Naive B cell (primary cell): ENCODE results near the gene NRG3. TPM values are rescaled to one million over a fixed set of nuclear protein-coding genes. Genes with fewer than 3 reads are reported as not detected.
A peak's percentile ranks its signal among the peaks of the same experiment; 100 is the strongest.

Source experiments
- ATAC-seq, 2 donors: fragments of 150-1000 bp; cut with Tn5 transposase; 2 replicates each; pipeline ENCODE4 v1.10.0; 2021; ENCODE audit warnings: low read depth in 2 of 2, mild to moderate bottlenecking in 2 of 2, moderate library complexity in 2 of 2
- DNase-seq: peaks from one replicate; pipeline ENCODE4 v3.0.0; 2022
- H3K27ac Mint-ChIP-seq, 6 donors: one replicate each; pipeline ENCODE4 v1.8.0; 2020 to 2022; ENCODE audit warnings: mild to moderate bottlenecking in 6 of 6, mixed read lengths in 6 of 6, moderate library complexity in 5 of 6, inconsistent platforms in 2 of 6
- H3K27me3 Mint-ChIP-seq, 3 donors: one replicate each; pipeline ENCODE4 v1.8.0; 2021 to 2022; ENCODE audit warnings: mixed read lengths in 3 of 3, mild to moderate bottlenecking in 1 of 3
- H3K36me3 Mint-ChIP-seq, 2 donors: one replicate each; pipeline ENCODE4 v1.8.0; 2020 to 2022; ENCODE audit warnings: mixed read lengths in 2 of 2, inconsistent platforms in 1 of 2, mild to moderate bottlenecking in 1 of 2
- H3K4me1 Mint-ChIP-seq, 3 donors: one replicate each; pipeline ENCODE4 v1.8.0; 2020 to 2022; ENCODE audit warnings: mixed read lengths in 3 of 3, inconsistent platforms in 1 of 3, mild to moderate bottlenecking in 1 of 3, moderate library complexity in 1 of 3
- H3K4me3 Mint-ChIP-seq, 8 donors: one replicate each; pipeline ENCODE4 v1.8.0; 2020 to 2022; ENCODE audit warnings: mild to moderate bottlenecking in 8 of 8, mixed read lengths in 8 of 8, moderate library complexity in 8 of 8, inconsistent platforms in 2 of 8
- H3K9me3 Mint-ChIP-seq, 7 donors: one replicate each; pipeline ENCODE4 v1.8.0; 2020 to 2022; ENCODE audit warnings: mixed read lengths in 7 of 7, mild to moderate bottlenecking in 5 of 7, inconsistent platforms in 2 of 7, moderate library complexity in 1 of 7
- polyA plus RNA-seq, 6 donors: library from polyadenylated mRNA; unstranded; fragments of 300-500 nt; fragmentation: Illumina TruSeq; gene quantifications; one replicate each; pipeline ENCODE4 v1.2.3, GENCODE V29; 2021; ENCODE audit warnings: low read depth in 6 of 6

Gene NRG3
- polyA plus RNA-seq, 6 donors from 2014 or later = not detected

GRCh38 chr10:82392533-82392932 lies 517.5 kb downstream of the NRG3 start:
- H3K9me3 Mint-ChIP-seq = peaks cover 0 to 9% (median 0%) of the 10 kb centered on the region in 7 donors
- ATAC-seq = no peak
- no peak overlapping the region for H3K4me3 Mint-ChIP-seq
- H3K27ac Mint-ChIP-seq = no peak overlapping the region
- H3K27me3 Mint-ChIP-seq = no peaks in the 10 kb centered on the region
- H3K4me1 Mint-ChIP-seq = no peaks in the 10 kb centered on the region
- no peak for DNase-seq
- H3K36me3 Mint-ChIP-seq = no peaks in the 10 kb centered on the region

GRCh38 chr10:82394122-82394521 lies 519.1 kb downstream of the NRG3 start:
- H3K27me3 Mint-ChIP-seq = no peaks in the 10 kb centered on the region
- no peak for ATAC-seq
- no peak overlapping the region for H3K4me3 Mint-ChIP-seq
- DNase-seq = no peak
- no peak overlapping the region for H3K27ac Mint-ChIP-seq
- H3K36me3 Mint-ChIP-seq = no peaks in the 10 kb centered on the region
- H3K9me3 Mint-ChIP-seq = peaks cover 0 to 9% (median 2%) of the 10 kb centered on the region in 7 donors
- no peaks in the 10 kb centered on the region for H3K4me1 Mint-ChIP-seq

- Mint-ChIP-seq H3K4me3 (no peak overlapping the region), H3K27me3 (no peaks in the 10 kb centered on the region), H3K36me3 (no peaks in the 10 kb centered on the region), H3K4me1 (no peaks in the 10 kb centered on the region), H3K9me3 (peaks cover 0 to 9% (median 2%) of the 10 kb centered on the region in 7 donors), H3K27ac (no peak overlapping the region)
- ATAC-seq = no peak
- no peak for DNase-seq
Observed at GRCh38 chr10:82394987-82395386, 520.0 kb downstream of the NRG3 start.

DNA sequence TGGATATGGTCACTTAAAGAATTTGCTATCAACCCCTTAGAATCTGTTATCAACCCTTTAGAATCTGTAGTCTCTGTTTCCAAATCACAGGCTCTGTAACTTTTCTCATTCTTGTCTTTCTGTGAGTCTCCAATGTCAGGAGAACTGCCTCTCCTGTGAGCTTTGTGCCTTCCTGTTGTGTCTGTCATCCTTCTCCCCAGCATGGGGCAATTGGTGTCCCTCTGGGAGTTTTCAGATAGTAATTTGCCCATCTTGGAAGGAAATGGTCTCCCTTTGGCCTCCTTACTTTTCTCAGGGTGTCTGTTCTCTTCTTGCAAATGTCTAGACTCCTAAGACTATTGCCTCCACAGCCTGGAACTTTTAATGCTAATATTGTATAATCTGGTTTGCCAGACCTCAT lies 521.9 kb downstream of the NRG3 start:
- no peaks in the 10 kb centered on the region for H3K4me1 Mint-ChIP-seq
- no peaks in the 10 kb centered on the region for H3K27me3 Mint-ChIP-seq
- ATAC-seq (no peak), DNase-seq (no peak)
- peaks cover 0 to 4% (median 2%) of the 10 kb centered on the region in 7 donors for H3K9me3 Mint-ChIP-seq
- no peaks in the 10 kb centered on the region for H3K36me3 Mint-ChIP-seq
- H3K4me3 Mint-ChIP-seq = no peak overlapping the region
- no peak overlapping the region for H3K27ac Mint-ChIP-seq

DNA sequence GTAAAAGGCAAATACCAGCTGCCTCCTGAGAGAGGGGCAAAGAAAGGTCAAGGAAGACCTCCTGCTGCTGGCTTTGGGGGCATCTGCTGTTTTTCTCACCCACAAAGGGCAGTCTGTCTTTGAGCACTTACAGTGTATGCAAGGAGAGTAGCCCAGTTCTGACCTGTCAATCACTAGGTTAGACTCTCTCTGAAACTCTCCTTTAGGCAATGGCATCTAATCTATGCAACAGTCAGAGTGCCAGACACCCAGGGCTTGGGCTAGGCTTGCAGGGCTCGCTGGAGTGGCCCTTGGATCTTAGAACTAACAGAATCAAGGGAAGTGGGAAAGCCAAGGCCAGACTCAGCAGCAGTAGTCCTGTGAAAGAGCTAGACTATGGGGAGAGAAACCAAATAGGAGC lies 522.9 kb downstream of the NRG3 start:
- H3K9me3 Mint-ChIP-seq = peaks cover 0 to 4% (median 0%) of the 10 kb centered on the region in 7 donors
- H3K4me1 Mint-ChIP-seq = no peaks in the 10 kb centered on the region
- H3K4me3 Mint-ChIP-seq = no peak overlapping the region
- H3K36me3 Mint-ChIP-seq = no peaks in the 10 kb centered on the region
- no peaks in the 10 kb centered on the region for H3K27me3 Mint-ChIP-seq
- ATAC-seq (no peak), DNase-seq (no peak)
- no peak overlapping the region for H3K27ac Mint-ChIP-seq

- ATAC-seq = no peak
Observed at GRCh38 chr10:82399850-82400249, 524.9 kb downstream of the NRG3 start.

GRCh38 chr10:82400841-82401240 lies 525.8 kb downstream of the NRG3 start:
- H3K36me3 Mint-ChIP-seq = no peaks in the 10 kb centered on the region
- peaks cover 0 to 5% (median 2%) of the 10 kb centered on the region in 7 donors for H3K9me3 Mint-ChIP-seq
- no peak overlapping the region for H3K27ac Mint-ChIP-seq
- peaks cover 0 to 4% (median 0%) of the 10 kb centered on the region in 3 donors for H3K4me1 Mint-ChIP-seq
- no peak overlapping the region for H3K4me3 Mint-ChIP-seq
- no peak for ATAC-seq
- no peak for DNase-seq
- H3K27me3 Mint-ChIP-seq = no peaks in the 10 kb centered on the region

More at GRCh38 chr10:82399850-82400249, 524.9 kb downstream of the NRG3 start:
- H3K9me3 Mint-ChIP-seq = peaks cover 0 to 5% (median 0%) of the 10 kb centered on the region in 7 donors
- H3K4me3 Mint-ChIP-seq = no peak overlapping the region
- no peak for DNase-seq
- no peak overlapping the region for H3K27ac Mint-ChIP-seq
- no peaks in the 10 kb centered on the region for H3K27me3 Mint-ChIP-seq
- H3K36me3 Mint-ChIP-seq = no peaks in the 10 kb centered on the region
- peaks cover 0 to under 1% (median 0%) of the 10 kb centered on the region in 3 donors for H3K4me1 Mint-ChIP-seq

DNA sequence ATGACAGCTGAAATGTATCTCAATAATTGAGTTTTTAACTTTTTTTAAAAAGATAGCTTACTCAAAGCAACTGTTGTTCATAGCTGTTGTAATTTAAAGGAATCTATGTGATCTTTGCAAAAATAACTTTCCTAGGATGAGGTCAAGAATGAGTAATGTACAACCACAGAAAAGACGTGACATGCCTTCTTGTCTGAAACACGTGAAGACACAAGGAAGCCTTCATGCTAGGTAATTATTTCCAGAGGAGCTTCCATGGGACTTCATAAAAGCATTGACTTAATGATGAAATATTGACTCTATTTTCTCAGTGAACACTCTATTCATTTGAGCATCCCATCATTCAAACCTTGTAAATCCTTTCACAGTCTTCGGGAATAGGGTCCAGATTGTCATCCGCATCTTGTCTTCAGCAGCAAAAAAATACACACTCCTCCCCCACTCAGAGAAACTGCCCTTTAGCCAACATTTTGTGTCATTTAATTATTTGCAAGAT lies 528.0 kb downstream of the NRG3 start:
- Mint-ChIP-seq H3K36me3 (no peaks in the 10 kb centered on the region), H3K4me3 (no peak overlapping the region), H3K9me3 (peaks cover 0 to 8% (median 2%) of the 10 kb centered on the region in 7 donors), H3K27ac (no peak overlapping the region), H3K4me1 (peaks cover 0 to 4% (median 0%) of the 10 kb centered on the region in 3 donors), H3K27me3 (no peaks in the 10 kb centered on the region)
- ATAC-seq (no peak), DNase-seq (no peak)

- ATAC-seq = no peak
- Mint-ChIP-seq H3K27ac (peak overlapping the region in 1 of 6 donors; percentile 23), H3K9me3 (peaks cover 0 to 9% (median 2%) of the 10 kb centered on the region in 7 donors), H3K4me1 (peaks cover 0 to 4% (median 0%) of the 10 kb centered on the region in 3 donors), H3K36me3 (no peaks in the 10 kb centered on the region), H3K4me3 (no peak overlapping the region), H3K27me3 (no peaks in the 10 kb centered on the region)
- DNase-seq = no peak
Observed at GRCh38 chr10:82409671-82410070, 534.7 kb downstream of the NRG3 start.

GRCh38 chr10:82411416-82411815 lies 536.4 kb downstream of the NRG3 start:
- DNase-seq = no peak
- no peaks in the 10 kb centered on the region for H3K4me1 Mint-ChIP-seq
- H3K27ac Mint-ChIP-seq = peak overlapping the region in 1 of 6 donors; percentile 7
- H3K9me3 Mint-ChIP-seq = peaks cover 0 to 5% (median 2%) of the 10 kb centered on the region in 7 donors
- no peak for ATAC-seq
- no peak overlapping the region for H3K4me3 Mint-ChIP-seq
- H3K36me3 Mint-ChIP-seq = no peaks in the 10 kb centered on the region
- no peaks in the 10 kb centered on the region for H3K27me3 Mint-ChIP-seq

DNA sequence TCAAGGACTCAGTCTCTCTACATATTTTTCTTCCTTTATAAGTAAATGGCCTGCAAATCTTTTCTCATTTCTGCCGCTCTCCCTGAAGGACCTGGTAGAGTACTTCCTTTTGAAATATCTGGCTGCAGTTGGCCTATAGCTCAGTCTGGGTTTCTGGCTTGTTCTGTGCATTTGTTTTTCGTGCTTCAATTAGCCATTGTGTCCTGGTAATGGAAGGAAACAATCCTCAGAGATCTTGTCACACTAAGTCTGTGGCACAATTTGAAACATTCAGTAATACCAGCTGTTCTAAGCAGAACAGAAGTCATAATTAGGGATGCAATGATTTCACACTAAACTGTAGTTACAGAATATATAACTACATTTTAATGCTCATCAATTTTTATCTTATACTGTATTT lies 545.0 kb downstream of the NRG3 start:
- ATAC-seq (no peak), DNase-seq (no peak)
- Mint-ChIP-seq H3K36me3 (no peaks in the 10 kb centered on the region), H3K4me3 (no peak overlapping the region), H3K27me3 (no peaks in the 10 kb centered on the region), H3K27ac (no peak overlapping the region), H3K4me1 (no peaks in the 10 kb centered on the region), H3K9me3 (peaks cover 0 to 6% (median 0%) of the 10 kb centered on the region in 7 donors)

- Mint-ChIP-seq H3K27me3 (no peaks in the 10 kb centered on the region), H3K4me3 (no peak overlapping the region), H3K36me3 (no peaks in the 10 kb centered on the region), H3K4me1 (no peaks in the 10 kb centered on the region), H3K9me3 (peaks cover 4 to 45% (median 14%) of the 10 kb centered on the region in 7 donors), H3K27ac (no peak overlapping the region)
- ATAC-seq (no peak), DNase-seq (no peak)
Observed at GRCh38 chr10:82429302-82429701, 554.3 kb downstream of the NRG3 start.

GRCh38 chr10:82438277-82438676 lies 563.3 kb downstream of the NRG3 start:
- H3K27me3 Mint-ChIP-seq = no peaks in the 10 kb centered on the region
- DNase-seq = no peak
- H3K4me1 Mint-ChIP-seq = no peaks in the 10 kb centered on the region
- peaks cover 2 to 8% (median 6%) of the 10 kb centered on the region in 7 donors for H3K9me3 Mint-ChIP-seq
- H3K27ac Mint-ChIP-seq = no peak overlapping the region
- H3K4me3 Mint-ChIP-seq = no peak overlapping the region
- ATAC-seq = no peak
- H3K36me3 Mint-ChIP-seq = no peaks in the 10 kb centered on the region

GRCh38 chr10:82440775-82441174 lies 565.8 kb downstream of the NRG3 start:
- Mint-ChIP-seq H3K4me1 (no peaks in the 10 kb centered on the region), H3K27ac (no peak overlapping the region), H3K9me3 (peaks cover 0 to 11% (median 4%) of the 10 kb centered on the region in 7 donors), H3K36me3 (no peaks in the 10 kb centered on the region), H3K4me3 (no peak overlapping the region), H3K27me3 (no peaks in the 10 kb centered on the region)
- no peak for ATAC-seq
- DNase-seq = no peak

DNA sequence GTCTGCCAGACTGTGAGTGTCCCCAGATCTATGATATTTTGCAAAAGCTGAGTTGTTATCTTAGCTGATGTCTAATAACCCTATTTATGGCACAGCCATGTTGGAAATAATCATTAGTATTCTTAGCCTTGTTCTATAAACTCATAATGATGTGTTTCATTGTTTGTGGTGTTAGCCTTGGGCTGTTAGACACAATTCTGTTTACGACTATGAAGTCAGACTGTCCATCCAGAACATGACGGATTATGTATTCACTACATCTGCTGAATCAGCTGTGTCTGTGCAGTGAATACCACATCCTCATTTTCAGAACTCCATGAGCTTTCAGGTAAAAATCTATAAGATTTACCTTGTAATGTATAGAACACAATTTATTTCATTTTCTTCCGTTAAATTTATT lies 577.1 kb downstream of the NRG3 start:
- DNase-seq (no peak), ATAC-seq (no peak)
- Mint-ChIP-seq H3K4me3 (no peak overlapping the region), H3K27ac (no peak overlapping the region), H3K4me1 (no peaks in the 10 kb centered on the region), H3K9me3 (peaks cover 0 to 3% (median 0%) of the 10 kb centered on the region in 7 donors), H3K36me3 (no peaks in the 10 kb centered on the region), H3K27me3 (no peaks in the 10 kb centered on the region)
